Measurements from ENCODE around the gene PHEX. TPM values are rescaled to one million over a fixed set of nuclear protein-coding genes. Genes with fewer than 3 reads are reported as not detected.
"Not testable (repeated sequence)": the region's sequence is repeated elsewhere in the genome, so short reads cannot be mapped to it uniquely, and the experiment has no call there.

PHEX gene
- polyA plus RNA-seq, 2 donors = 0.09 to 0.12 TPM

- H3K36me3 ChIP-seq (ENCODE audit: control insufficient read depth in 2 of 2, insufficient read depth in 2 of 2, low read length in 1 of 2) = no peaks in the 10 kb centered on the region
- H3K9me3 ChIP-seq (ENCODE audit: control insufficient read depth in 2 of 2, insufficient read depth in 1 of 2, low read depth in 1 of 2, low read length in 1 of 2) = peaks cover 0 to 3% of the 10 kb centered on the region in 2 donors
- WGBS, 2 donors = 51 to 54% methylated on average over 3 of the region's 3 CpGs
- no peak overlapping the region for H3K4me3 ChIP-seq (ENCODE audit: low read depth in 1 of 2, low read length in 2 of 2)
- no peaks in the 10 kb centered on the region for H3K27me3 ChIP-seq (ENCODE audit: control insufficient read depth in 1 of 2, insufficient read depth in 2 of 2, low read length in 2 of 2)
- H3K4me1 ChIP-seq (ENCODE audit: control insufficient read depth in 2 of 2, insufficient read depth in 2 of 2, low read length in 1 of 2) = no peaks in the 10 kb centered on the region
- no peak overlapping the region for H3K27ac ChIP-seq (ENCODE audit: low read depth in 2 of 2, low read length in 1 of 2)
Measured at GRCh38 chrX:22278375-22278774, 246.2 kb downstream of the PHEX start.

DNA sequence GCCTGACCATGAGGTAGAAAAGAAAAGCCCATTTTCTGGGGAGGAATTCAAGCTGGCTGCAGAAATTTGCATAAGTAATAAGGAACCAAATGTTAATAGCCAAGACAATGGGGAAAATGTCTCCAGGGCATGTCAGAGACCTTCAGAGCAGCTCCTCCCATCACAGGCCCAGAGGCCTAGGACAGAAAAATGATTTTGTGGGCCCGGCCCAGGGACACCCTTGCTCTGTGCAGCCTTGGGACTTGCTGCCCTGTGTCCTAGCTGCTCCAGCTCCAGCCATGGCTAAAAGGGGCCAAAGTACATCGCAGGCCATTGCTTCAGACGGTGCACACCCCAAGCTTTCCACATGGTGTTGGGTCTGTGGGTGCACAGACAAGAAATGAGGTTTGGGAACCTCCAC is 257.1 kb downstream of the PHEX start:
- not testable (repeated sequence) for H3K4me1 ChIP-seq (ENCODE audit: control insufficient read depth in 2 of 2, insufficient read depth in 2 of 2, low read length in 1 of 2); H3K27me3 ChIP-seq (ENCODE audit: control insufficient read depth in 1 of 2, insufficient read depth in 2 of 2, low read length in 2 of 2); H3K4me3 ChIP-seq (ENCODE audit: low read depth in 1 of 2, low read length in 2 of 2); H3K36me3 ChIP-seq (ENCODE audit: control insufficient read depth in 2 of 2, insufficient read depth in 2 of 2, low read length in 1 of 2); H3K9me3 ChIP-seq (ENCODE audit: control insufficient read depth in 2 of 2, insufficient read depth in 1 of 2, low read depth in 1 of 2, low read length in 1 of 2); H3K27ac ChIP-seq (ENCODE audit: low read depth in 2 of 2, low read length in 1 of 2)
- 78 to 93% methylated on average over 3 of the region's 3 CpGs for WGBS, 2 donors

GRCh38 chrX:22296871-22297270 is 264.7 kb downstream of the PHEX start:
- no peaks in the 10 kb centered on the region for H3K9me3 ChIP-seq (ENCODE audit: control insufficient read depth in 2 of 2, insufficient read depth in 1 of 2, low read depth in 1 of 2, low read length in 1 of 2)
- no peak overlapping the region for H3K4me3 ChIP-seq (ENCODE audit: low read depth in 1 of 2, low read length in 2 of 2)
- no peak overlapping the region for H3K27ac ChIP-seq (ENCODE audit: low read depth in 2 of 2, low read length in 1 of 2)
- 53 to 82% methylated on average over 2 of the region's 2 CpGs for WGBS, 2 donors
- peaks cover 0 to 2% of the 10 kb centered on the region in 2 donors for H3K27me3 ChIP-seq (ENCODE audit: control insufficient read depth in 1 of 2, insufficient read depth in 2 of 2, low read length in 2 of 2)
- no peaks in the 10 kb centered on the region for H3K4me1 ChIP-seq (ENCODE audit: control insufficient read depth in 2 of 2, insufficient read depth in 2 of 2, low read length in 1 of 2)
- no peaks in the 10 kb centered on the region for H3K36me3 ChIP-seq (ENCODE audit: control insufficient read depth in 2 of 2, insufficient read depth in 2 of 2, low read length in 1 of 2)

GRCh38 chrX:22300130-22300529 is 268.0 kb downstream of the PHEX start:
- no peak overlapping the region for H3K4me3 ChIP-seq (ENCODE audit: low read depth in 1 of 2, low read length in 2 of 2)
- H3K9me3 ChIP-seq (ENCODE audit: control insufficient read depth in 2 of 2, insufficient read depth in 1 of 2, low read depth in 1 of 2, low read length in 1 of 2) = no peaks in the 10 kb centered on the region
- H3K27me3 ChIP-seq (ENCODE audit: control insufficient read depth in 1 of 2, insufficient read depth in 2 of 2, low read length in 2 of 2) = no peaks in the 10 kb centered on the region
- H3K4me1 ChIP-seq (ENCODE audit: control insufficient read depth in 2 of 2, insufficient read depth in 2 of 2, low read length in 1 of 2) = no peaks in the 10 kb centered on the region
- 0 to 9% methylated on average over 2 of the region's 2 CpGs for WGBS, 2 donors
- no peaks in the 10 kb centered on the region for H3K36me3 ChIP-seq (ENCODE audit: control insufficient read depth in 2 of 2, insufficient read depth in 2 of 2, low read length in 1 of 2)
- H3K27ac ChIP-seq (ENCODE audit: low read depth in 2 of 2, low read length in 1 of 2) = no peak overlapping the region

Other genes starting within 250 kb of the PHEX start
- gene MBTPS2, start 192.7 kb upstream of the PHEX start, polyA plus RNA-seq = 1 to 10 TPM in 1 of 2 donors, under 1 TPM in 1; 0.90 to 2.5 TPM
- gene YY2, start 176.3 kb upstream of the PHEX start, polyA plus RNA-seq = under 1 TPM; 0.71 to 0.77 TPM
- gene SMS, start 91.6 kb upstream of the PHEX start, polyA plus RNA-seq = 10 to 100 TPM; 26.6 to 43.2 TPM
- gene CBLL2, start 240.6 kb downstream of the PHEX start, polyA plus RNA-seq = not detected